HG03066 (cell line): ENCODE data around the gene EMP2.
"Not testable (repeated sequence)": the region's sequence is repeated elsewhere in the genome, so short reads cannot be mapped to it uniquely, and the experiment has no call there.

ENCODE experiments used
- ATAC-seq: cut with Tn5 transposase; IDR thresholded peaks from one replicate; pipeline ENCODE4 v1.9.1; 2021; ENCODE audit warnings: low read depth; ENCODE audit not compliant: unreplicated experiment

EMP2 gene

DNA sequence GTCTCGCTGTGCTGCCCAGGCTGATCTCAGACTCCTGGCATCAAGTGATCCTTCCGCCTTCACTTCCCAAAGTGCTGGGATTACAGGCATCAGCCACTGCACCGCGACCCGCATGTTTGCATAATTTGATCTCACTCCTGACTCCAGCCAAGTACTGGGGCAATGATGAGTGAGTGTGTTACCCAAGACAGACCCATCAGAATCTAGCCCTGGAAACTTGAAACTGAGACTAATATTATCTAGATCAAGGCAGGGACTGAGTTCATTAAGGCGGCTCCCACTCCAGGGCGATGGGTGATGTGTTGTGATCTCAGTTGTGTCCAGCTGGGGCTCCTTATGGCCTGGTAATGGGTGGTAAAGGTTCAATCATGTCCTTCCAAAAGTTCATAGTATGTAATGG, 53.4 kb downstream of the EMP2 start:
- no peak for ATAC-seq

DNA sequence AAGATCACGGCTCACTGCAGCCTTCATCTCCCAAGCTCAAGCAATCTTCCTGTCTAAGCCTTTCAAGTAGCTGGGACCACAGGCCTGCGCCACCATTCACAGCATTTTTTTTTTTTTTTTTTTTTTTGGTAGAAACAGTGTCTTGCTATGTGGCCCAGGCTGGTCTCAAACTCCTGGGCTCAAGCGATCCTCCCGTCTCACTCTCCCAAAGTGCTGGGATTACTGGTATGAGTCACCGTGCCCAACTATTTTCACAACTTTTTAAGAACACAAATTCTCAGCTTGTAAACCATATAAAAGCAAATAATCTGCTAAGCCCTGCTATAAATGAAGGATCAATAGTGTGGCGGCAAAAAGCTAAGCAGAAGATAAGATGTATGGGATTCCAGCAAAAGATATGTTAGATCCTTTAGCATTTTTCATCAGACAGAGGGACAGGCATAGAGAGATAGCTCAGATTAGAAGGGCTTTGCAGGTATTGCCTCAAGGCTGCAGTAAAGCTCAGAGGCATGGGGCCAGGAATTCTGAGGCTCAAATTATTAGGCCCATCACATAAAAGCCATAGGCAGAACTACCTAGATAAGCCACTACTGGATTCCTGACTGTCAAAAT, 55.1 kb downstream of the EMP2 start:
- no peak for ATAC-seq

DNA sequence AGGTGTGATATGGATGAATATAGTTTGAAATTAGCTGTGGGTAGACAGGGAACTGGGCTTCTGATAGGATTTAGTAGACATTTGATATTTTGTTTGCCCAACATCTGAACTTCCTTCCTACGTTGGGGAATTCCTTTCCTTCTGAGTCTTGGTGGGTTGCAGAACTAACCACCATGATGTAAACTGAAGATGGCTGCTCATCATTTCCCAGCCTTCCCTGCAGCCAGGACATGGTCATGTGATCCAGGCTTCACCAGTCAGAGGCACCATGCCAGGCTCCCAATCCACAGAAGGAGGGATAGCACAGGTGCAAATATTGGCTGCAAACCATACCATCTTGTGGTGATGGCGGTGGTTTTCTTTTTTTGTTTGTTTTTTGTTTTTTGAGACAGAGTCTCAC, 57.4 kb downstream of the EMP2 start:
- ATAC-seq, result no peak

DNA sequence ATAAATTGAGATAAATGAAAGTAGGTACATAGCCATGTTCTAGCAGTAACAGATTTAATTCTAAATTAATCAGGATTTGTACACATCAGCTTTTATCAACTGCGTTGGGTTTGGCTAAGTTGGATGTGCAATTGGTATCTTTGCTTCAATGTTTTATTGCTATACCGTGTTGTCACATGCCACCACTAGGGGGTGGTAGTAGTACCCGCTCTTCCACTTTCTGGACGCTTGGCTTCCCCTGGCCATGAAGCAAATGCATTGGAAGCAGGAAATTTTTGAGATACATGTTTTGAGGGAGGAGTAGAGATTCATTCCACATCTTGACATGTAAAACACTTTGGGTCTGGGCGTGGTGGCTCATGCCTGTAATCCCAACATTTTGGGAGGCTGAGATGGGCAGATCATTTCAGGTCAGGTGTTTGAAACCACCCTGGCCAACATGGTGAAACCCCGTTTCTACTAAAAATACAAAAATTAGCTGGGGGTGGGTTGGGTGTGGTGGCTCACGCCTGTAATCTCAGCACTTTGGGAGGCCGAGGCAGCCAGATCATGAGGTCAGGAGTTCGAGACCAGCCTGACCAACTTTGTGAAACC, 58.6 kb downstream of the EMP2 start:
- no peak for ATAC-seq

DNA sequence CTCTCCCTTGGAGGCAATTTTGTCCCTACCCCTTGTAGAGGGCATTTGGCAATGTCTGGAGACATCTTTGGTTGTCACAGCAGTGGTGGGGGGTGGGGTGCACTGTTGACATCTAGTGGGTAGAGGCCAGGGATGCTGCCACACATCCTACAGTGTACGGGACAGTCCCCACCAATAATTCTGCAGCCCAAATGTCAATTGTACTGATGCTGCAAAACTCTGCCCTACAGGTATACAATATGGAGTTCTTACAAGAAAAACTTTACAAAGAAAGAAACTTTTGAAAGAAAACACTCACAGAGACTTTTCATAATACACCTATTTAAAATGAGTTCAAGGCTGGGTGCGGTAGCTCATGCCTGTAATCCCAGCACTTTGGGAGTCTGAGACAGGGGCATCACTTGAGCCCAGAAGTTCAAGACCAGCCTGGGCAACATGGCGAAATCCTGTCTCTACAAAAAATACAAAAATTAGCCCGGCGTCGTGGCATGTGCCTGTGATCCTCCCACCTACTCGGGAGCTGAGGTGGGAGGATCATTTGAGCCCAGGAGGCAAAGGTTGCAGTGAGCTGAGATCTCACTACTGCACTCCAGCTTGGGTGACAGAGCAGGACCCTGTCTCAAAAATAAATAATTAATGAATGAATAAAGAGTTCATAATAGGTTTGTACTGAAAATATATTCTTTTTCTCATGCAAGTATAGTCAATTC, 59.4 kb downstream of the EMP2 start:
- no peak for ATAC-seq

DNA sequence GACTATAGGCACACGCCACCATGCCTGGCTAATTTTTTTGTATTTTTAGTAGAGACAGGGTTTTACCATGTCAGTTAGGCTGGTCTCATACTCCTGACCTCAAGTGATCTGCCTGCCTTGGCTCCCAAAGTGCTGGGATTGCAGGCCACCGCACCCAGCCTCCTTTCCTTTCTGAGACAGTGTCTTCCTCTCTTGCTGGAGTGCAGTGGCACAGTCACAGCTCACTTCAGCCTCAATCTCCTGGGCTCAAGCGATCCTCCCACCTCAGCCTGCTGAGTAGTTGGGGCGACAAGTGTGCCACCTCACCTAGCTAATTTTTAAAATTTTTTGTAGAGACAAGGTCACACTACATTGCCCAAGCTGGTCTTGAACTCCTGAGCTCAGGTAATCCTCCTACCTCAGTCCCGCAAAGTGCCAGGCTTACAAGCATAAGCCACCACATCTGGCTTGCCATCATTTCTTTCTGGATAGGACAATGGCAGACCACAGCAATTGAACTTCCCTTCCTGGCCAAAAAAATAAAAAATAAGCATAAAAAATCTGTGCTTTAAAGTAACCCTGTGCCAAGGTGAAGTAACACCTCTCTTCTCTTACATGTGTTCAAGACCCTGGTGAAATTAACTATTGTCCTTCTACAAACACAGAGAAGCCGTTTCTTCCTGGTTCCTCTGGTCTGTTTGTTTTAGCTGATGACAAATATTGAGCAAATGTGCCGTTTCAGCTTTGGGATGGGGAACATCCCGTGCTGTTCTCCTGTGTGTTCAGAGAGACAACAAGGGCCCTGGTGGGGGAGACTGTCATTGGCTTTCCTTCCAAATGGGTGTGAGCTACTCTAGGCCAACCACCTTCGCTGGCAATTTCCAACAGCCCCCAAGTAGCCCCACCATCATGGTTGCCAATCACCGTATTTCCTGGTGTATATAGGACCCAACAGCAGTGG, 60.2 kb downstream of the EMP2 start:
- no peak for ATAC-seq

DNA sequence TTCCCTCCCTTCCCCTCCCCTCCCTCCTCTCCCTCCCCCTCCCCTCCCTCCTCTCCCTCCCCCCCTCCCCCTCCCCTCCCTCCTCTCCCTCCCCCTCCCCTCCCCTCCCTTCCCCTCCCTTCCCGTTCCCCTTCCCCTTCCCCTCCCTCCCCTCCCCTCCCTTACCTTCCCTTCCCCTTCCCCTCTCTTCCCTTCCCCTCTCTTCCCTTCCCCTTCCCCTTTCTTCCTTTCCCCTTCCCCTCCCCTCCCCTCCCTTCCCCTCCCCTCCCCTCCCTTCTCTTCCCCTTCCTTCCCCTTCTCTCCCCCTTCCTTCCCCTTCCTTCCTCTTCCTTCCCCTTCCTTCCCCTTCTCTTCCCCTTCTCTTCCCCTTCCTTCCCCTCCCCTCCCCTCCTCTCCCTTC, 61.1 kb downstream of the EMP2 start:
- no peak for ATAC-seq

DNA sequence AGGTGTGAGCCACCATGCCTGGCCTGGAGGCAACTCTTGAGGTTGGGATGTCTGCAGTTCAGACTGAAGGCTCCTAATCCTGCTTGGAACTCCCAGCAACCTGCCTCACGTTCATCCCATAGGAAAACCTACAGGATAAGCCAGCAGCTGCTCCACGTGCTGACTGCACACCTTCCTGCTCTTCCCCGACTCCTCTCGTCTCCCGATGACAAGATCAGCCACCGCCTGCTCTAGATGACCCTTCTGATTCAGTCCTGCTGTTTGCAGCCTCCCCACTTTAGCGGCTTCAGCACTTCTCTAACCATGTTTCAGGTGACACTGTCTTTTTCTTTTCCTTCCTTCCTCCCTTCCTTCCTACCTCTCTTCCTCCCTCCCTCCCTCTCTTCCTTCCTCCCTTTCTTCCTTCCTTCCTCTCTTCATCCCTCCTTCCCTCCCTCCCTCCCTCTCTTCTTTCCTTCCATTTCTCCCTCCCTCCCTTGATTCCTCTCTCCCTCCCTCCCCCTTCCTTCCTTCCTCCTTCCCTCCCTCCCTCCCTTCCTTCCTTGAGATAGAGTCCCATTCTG, 61.8 kb downstream of the EMP2 start:
- no peak for ATAC-seq

DNA sequence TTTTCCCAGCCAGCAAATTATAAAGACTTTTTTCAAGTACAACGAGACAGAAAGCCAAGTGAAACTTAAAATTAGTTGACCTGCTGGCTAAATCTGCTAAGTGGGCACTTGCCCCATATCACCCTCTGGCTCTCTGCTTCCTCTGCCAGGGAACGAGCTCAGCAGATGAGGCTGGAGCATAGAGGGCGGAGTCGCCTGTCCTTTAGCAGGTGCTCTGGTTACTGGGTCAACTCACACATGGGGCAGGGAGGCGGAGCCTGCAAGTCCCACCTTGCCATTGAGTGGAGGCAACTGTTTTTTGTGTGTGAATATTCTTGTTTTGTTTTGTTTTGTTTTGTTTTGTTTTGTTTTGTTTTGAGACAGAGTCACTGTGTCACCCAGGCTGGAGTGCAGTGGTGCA, 62.5 kb downstream of the EMP2 start:
- ATAC-seq, result no peak

DNA sequence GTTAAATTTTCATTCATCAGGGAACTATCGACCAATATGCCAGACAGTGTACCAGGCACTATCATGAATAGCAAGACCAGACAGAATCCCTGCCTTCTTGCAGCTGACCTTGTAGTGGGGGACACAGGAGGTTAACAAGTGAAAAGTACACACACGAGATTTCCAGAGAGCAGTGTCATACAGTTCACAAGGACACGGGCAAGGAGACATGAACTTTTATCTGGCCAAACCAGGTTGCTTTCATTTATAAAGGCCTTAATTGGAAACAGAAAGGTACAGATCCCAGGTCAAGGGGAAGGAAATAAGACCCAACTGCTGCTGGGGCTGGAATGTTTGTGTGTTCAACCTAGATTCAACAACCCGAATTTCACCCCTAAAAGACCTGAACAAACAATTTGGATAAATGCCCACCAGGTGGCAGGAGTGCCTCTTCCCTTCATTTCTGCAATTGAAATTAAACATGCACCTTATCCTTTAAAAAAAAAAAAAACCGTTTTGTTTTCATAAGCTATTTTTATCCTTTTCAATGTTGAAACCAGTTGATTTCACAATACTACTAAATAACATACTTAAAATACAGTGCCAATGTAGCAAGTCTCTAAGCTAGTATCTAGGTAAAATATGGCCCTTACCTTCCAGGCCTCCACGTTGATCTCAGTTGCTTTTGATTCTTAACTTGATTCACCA, 65.9 kb downstream of the EMP2 start:
- ATAC-seq, result no peak

DNA sequence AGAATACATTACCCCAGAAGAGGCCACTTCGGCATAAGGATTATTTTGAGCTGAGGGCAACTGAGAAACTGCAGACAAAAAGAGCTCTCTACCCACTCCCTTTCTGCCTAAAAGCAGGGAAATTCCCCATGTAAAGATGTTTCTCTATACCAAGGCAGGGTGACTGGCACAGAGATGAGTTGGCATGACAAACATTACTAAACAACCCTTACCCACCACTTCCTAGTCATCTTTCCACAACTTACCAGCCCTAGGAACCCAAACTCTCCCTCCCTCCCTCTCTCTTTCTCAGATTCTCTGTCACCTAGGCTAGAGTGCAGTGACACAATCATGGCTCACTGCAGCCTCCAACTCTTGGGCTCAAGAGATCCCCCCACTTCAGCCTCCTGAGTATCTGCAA, 68.6 kb downstream of the EMP2 start:
- no peak for ATAC-seq

DNA sequence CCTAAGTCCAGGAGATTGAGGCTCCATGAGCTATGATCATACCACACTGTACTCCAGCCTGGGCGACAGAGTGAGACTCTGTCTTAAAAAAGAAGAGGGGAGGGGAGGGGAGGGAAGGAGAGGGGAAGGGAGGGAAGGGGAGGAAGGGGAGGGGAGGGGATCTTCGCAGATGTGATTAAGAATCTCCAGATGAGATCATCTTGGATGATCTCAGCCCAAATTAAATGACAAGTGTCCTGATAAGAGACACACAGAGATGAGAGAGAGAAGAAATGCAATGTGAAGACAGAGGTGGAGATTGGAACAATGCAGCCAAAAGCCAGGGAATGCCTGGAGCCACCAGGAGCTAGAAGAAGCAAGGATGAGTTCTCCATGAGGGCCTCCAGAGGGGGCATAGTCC, 70.1 kb downstream of the EMP2 start:
- ATAC-seq, result no peak

DNA sequence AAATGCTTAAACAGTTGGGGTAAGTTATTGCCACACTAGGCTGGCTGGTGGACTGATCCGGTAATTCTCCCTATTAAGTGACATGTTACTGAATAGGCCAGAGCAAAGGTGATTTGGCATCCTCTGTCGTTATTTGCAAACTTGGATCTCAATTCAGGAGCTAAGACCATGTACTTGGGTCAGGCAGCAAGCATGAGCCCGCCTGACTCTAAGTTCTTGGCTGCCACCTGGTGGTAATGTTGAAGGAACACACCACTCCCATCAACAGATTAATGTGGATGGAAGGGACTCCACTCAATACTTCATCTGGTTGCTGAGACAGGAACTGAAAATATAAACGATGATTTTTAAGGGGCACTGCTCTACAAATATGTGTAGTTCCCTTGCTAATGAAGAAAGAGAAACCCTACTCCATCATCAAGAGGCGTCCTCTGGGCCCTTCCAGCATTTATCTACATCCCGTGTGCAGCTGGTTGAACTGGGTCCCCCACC, 70.8 kb downstream of the EMP2 start:
- ATAC-seq, result peak; percentile 82

DNA sequence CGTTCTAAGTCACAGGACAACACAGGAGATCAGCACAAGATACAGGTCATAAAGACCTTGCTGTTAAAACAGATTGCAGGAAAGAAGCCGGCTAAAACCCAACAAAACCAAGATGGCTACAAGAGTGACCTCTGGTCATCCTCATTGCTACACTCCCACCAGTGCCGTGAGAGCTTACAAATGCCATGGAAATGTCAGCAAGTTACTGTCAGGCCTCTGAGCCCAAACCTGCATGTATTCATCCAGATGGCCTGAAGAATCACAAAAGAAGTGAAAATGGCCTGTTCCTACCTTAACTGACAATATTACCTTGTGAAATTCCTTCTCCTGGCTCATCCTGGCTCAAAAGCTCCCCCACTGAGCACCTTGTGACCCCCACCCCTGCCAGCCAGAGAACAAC, 75.1 kb downstream of the EMP2 start:
- not testable (repeated sequence) for ATAC-seq

DNA sequence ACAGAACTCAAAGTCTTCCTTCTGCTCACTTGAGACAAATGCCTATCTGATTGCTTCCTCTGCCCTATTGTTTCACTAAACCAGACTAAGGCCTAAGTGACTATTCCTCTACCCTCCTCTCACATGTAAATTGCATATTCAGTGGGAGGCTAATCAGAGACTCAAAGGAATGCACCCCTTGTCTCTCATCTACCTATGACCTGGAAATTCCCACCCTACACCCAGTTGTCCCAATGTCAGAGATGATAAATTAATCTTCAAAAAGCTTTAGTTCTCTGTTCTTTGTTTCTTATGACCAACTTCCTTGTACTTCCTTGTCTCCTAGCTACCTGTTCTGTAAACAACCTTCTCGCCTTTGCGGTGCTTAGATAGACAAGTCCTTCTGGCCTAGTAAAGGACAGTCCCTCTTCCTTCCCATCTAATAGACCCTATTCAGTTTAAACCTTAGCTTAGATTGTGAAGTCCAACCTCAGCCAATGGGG, 76.0 kb downstream of the EMP2 start:
- ATAC-seq, result no peak

DNA sequence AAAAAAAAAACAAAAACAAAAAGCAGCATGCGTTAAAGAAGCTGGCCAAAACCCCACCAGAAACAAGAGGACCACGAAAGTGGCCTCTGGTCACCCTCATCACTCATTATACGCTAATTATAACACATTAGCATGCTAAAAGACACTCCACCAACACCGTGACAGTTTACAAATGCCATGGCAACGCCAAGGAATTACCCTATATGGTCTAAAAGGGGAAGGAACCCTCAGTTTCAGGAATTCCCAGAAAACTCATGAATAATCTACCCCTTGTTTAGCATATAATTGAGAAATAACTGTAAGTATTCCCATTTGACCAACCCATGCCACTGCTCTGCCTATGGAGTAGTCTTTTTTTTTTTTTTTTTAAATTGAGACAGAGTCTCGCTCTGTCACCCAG, 77.6 kb downstream of the EMP2 start:
- ATAC-seq, result no peak

DNA sequence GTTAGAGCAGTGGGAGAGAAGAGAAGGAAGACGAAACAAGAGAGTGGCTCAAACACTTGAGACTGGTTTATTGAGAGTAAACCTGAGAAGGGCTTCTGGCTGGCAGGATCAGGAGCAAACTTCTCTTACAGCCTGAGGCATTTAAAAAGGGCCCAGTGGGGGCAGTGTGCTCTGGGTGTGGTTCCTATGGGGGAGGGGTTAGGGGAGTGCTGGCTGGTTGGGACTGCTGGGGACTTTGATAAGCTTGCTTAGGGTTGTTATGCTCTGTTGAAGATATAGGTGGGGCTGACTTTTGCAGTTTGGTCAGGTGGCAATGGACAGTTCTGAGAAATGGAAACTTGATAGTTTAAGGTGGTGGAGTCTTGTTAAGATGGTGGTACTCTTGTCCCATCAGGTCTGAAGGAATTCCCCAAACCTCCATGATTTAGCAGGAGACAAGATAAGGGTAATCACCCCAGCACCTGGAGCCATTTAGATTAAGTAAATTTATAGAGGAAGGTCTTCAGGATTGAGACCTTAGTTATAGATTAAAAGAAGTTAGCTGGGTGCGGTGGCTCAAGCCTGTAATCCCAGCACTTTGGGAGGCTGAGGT, 79.3 kb downstream of the EMP2 start:
- no peak for ATAC-seq

DNA sequence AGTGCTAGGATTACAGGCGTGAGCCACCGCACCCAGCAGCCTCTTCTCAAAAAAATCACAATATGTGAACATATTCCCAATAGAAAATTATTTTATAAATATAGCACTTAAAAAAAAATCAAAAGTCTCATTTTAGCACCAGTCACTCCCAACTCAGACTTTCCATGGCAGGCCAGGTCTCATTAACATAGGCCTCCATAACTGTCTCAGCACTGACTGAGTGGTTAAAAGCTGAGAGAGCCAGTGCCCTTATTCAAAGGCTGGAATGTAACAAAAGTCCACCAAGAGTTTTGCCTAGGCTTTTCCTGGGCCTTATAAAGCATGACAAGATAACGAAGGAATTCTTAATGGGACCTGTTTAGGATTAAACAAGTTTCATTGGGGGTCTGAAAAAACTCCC, 79.8 kb downstream of the EMP2 start:
- no peak for ATAC-seq
